ENCODE data around the gene HSPA12A.

The HSPA12A gene

DNA sequence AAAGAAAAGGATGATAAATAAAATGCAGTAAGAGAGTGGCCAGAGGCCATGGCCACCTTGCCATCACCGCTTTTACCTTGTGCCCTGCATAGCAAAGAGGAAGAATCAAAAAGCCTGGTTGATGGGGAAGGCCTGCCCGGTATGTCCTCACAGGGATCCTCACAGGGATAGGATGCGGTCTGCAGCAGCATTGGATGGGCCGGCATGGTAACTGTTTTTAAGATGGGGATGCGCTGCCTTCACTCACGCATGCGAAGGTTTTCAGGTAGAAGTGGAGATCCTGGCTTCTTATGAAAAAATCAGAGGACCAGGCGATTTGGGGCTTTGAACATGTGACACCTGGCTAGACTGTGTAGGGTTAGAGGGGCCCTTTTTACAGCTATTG is 109.2 kb downstream of the HSPA12A start:
- TF ChIP-seq, protein P1, sequence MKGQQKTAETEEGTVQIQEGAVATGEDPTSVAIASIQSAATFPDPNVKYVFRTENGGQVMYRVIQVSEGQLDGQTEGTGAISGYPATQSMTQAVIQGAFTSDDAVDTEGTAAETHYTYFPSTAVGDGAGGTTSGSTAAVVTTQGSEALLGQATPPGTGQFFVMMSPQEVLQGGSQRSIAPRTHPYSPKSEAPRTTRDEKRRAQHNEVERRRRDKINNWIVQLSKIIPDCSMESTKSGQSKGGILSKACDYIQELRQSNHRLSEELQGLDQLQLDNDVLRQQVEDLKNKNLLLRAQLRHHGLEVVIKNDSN (IDR thresholded peaks at IDR 0.05), result no peak
- TF ChIP-seq TCF12 (IDR thresholded peaks at IDR 0.05; ENCODE audit: low read depth) (no peak), EP300 (IDR thresholded peaks at IDR 0.05; ENCODE audit: borderline replicate concordance) (no peak), EGR1 (IDR thresholded peaks at IDR 0.05) (no peak), CREB1 (IDR thresholded peaks at IDR 0.05; ENCODE audit: low read depth) (no peak)

DNA sequence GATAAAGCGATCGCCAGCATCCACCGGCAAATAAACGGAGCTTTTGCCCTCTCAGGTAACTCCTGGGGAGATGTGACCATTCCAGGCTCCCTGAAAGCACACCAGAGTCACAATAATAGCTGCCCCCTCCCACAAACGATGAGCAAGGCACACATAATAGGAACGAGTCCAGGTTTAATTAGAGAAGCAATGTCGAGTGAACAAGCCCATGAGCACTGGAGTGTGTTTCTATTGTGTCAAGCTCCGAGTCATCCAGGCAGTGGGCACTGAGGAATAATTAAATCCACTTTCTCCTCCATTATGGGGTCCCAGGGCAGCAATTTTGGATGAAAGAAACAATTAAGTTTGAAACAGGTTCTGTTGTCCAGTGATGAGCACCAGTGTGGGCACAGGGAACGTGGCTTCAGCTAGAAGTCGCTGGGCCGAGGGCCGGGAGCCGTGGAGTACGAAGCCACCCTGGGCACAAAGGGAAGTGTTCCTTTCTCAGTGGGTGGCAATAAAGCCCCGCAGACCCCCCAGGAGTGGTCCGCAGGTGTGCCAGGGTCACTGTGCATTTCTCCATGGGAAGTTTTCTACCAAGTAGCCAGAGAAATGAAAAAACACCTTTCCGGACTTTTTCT is 109.7 kb downstream of the HSPA12A start:
- TF ChIP-seq TEAD4 (IDR thresholded peaks at IDR 0.05), result no peak
- TF ChIP-seq, protein P2, sequence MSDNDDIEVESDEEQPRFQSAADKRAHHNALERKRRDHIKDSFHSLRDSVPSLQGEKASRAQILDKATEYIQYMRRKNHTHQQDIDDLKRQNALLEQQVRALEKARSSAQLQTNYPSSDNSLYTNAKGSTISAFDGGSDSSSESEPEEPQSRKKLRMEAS (IDR thresholded peaks at IDR 0.05), result no peak
- no peak for TF ChIP-seq NFIC (IDR thresholded peaks at IDR 0.05)
- TF ChIP-seq, protein P3, sequence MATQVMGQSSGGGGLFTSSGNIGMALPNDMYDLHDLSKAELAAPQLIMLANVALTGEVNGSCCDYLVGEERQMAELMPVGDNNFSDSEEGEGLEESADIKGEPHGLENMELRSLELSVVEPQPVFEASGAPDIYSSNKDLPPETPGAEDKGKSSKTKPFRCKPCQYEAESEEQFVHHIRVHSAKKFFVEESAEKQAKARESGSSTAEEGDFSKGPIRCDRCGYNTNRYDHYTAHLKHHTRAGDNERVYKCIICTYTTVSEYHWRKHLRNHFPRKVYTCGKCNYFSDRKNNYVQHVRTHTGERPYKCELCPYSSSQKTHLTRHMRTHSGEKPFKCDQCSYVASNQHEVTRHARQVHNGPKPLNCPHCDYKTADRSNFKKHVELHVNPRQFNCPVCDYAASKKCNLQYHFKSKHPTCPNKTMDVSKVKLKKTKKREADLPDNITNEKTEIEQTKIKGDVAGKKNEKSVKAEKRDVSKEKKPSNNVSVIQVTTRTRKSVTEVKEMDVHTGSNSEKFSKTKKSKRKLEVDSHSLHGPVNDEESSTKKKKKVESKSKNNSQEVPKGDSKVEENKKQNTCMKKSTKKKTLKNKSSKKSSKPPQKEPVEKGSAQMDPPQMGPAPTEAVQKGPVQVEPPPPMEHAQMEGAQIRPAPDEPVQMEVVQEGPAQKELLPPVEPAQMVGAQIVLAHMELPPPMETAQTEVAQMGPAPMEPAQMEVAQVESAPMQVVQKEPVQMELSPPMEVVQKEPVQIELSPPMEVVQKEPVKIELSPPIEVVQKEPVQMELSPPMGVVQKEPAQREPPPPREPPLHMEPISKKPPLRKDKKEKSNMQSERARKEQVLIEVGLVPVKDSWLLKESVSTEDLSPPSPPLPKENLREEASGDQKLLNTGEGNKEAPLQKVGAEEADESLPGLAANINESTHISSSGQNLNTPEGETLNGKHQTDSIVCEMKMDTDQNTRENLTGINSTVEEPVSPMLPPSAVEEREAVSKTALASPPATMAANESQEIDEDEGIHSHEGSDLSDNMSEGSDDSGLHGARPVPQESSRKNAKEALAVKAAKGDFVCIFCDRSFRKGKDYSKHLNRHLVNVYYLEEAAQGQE (IDR thresholded peaks at IDR 0.05; ENCODE audit: low read depth), result no peak
- TF ChIP-seq EGR1 (IDR thresholded peaks at IDR 0.05), result no peak
- no peak for TF ChIP-seq CEBPB (IDR thresholded peaks at IDR 0.05)
- TF ChIP-seq, protein P1 (IDR thresholded peaks at IDR 0.05), result no peak
- no peak for TF ChIP-seq CREB1 (IDR thresholded peaks at IDR 0.05; ENCODE audit: low read depth)
- TF ChIP-seq RAD21 (IDR thresholded peaks at IDR 0.05; ENCODE audit: low read depth), result no peak
- TF ChIP-seq YY1 (IDR thresholded peaks at IDR 0.05; ENCODE audit: low read depth), result no peak
- TF ChIP-seq FOXM1 (IDR thresholded peaks at IDR 0.05; ENCODE audit: borderline replicate concordance, low read depth), result no peak
- TF ChIP-seq EP300 (IDR thresholded peaks at IDR 0.05; ENCODE audit: borderline replicate concordance), result no peak
- TF ChIP-seq ZBTB7A (IDR thresholded peaks at IDR 0.05; ENCODE audit: low read depth), result no peak
- no peak for TF ChIP-seq TCF12 (IDR thresholded peaks at IDR 0.05; ENCODE audit: low read depth)
- TF ChIP-seq TAF1 (IDR thresholded peaks at IDR 0.05; ENCODE audit: low read depth), result no peak

DNA sequence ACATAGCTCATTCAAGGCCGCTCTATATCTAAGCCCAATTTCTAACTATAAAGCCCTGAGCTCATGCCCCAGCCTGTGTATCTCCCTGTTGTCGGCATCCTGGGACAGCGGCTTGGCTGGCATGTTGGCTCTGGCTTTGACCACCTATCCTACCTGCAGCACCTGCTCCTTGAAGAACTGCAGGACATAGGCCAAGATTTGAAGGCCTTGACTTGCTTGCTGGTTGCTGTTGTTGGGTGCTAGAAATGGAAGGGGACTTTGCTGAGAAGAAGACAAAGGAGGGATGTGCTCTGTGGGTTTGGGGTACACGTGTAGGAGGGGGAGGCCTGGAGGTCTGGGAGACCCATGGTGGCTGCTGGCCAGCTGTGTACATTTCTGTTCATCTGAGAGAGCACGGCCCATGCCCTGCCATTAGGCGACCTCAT is 110.5 kb downstream of the HSPA12A start:
- TF ChIP-seq TCF12 (IDR thresholded peaks at IDR 0.05; ENCODE audit: low read depth) (no peak), EGR1 (IDR thresholded peaks at IDR 0.05) (no peak), TEAD4 (IDR thresholded peaks at IDR 0.05) (no peak), CEBPB (IDR thresholded peaks at IDR 0.05) (no peak)
- TF ChIP-seq, protein P2 (IDR thresholded peaks at IDR 0.05), result no peak

DNA sequence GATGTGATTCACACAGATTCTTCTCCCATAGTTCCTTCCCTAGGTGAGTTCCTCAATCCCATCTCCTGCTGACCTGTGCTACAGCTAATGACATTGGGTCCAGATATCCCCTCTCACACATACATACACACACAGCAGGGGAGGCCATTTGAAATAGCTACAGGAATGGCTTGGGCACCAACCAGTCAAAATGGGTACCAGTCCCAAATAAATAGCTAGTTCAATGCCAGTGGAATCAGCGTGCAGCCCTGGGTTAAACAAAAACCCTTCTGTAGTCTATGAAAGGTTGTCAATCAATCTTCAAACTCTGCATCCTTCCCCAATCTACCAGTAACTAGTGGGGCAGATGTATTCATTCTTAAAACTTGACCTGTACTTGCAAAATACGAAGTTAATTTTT is 112.3 kb downstream of the HSPA12A start:
- TF ChIP-seq YY1 (IDR thresholded peaks at IDR 0.05; ENCODE audit: low read depth) (no peak), TEAD4 (IDR thresholded peaks at IDR 0.05) (no peak), EP300 (IDR thresholded peaks at IDR 0.05; ENCODE audit: borderline replicate concordance) (no peak), CEBPB (IDR thresholded peaks at IDR 0.05) (no peak), CREB1 (IDR thresholded peaks at IDR 0.05; ENCODE audit: low read depth) (no peak), TCF12 (IDR thresholded peaks at IDR 0.05; ENCODE audit: low read depth) (no peak), FOXM1 (IDR thresholded peaks at IDR 0.05; ENCODE audit: borderline replicate concordance, low read depth) (no peak)
- TF ChIP-seq, protein P2 (IDR thresholded peaks at IDR 0.05), result no peak
- TF ChIP-seq, protein P3 (IDR thresholded peaks at IDR 0.05; ENCODE audit: low read depth), result no peak

DNA sequence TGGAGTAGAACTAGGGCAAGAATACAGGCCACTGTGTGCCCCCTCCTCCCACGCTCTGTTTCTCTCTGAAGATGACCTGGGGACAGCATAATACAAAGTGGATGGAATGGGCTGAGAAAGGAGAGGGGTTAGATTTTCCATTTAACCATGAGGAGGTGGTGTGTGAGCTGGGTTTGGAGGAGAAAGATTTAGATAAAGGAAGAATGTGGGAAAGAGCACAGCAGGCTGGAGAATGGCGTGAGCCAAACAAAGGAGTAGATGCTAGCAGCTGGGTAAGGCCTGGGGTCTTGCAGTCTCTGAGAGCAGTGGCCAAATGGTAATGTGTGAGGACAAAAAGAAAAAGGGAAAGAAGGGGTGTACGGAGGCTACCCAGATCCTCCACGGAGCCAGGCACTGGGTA is 113.0 kb downstream of the HSPA12A start:
- no peak for TF ChIP-seq YY1 (IDR thresholded peaks at IDR 0.05; ENCODE audit: low read depth)
- no peak for TF ChIP-seq RAD21 (IDR thresholded peaks at IDR 0.05; ENCODE audit: low read depth)
- TF ChIP-seq FOXM1 (IDR thresholded peaks at IDR 0.05; ENCODE audit: borderline replicate concordance, low read depth), result no peak
- TF ChIP-seq, protein P2 (IDR thresholded peaks at IDR 0.05), result no peak
- TF ChIP-seq, protein P3 (IDR thresholded peaks at IDR 0.05; ENCODE audit: low read depth), result no peak
- no peak for TF ChIP-seq CEBPB (IDR thresholded peaks at IDR 0.05)
- no peak for TF ChIP-seq TEAD4 (IDR thresholded peaks at IDR 0.05)
